NCI-H510A (cell line): Measurements from ENCODE around the gene CFHR2.
"Not testable (repeated sequence)": the region's sequence is repeated elsewhere in the genome, so short reads cannot be mapped to it uniquely, and the experiment has no call there.

Experiments
- DNase-seq: peaks from one replicate; lab custom pipeline; 2025; lab: John Stamatoyannopoulos, UW

Gene CFHR2

GRCh38 chr1:196943568-196943967 is at the start of gene CFHR2:
Gene CFHR2 (plus strand): TSS chr1:196943738. CDS start chr1:196943881, 143 bp downstream.
- DNase-seq = not testable (repeated sequence)

GRCh38 chr1:196896355-196896754 is 47.2 kb upstream of the CFHR2 start:
- DNase-seq = no peak

GRCh38 chr1:196897158-196897828 is 46.2 kb upstream of the CFHR2 start:
- DNase-seq = no peak

DNA sequence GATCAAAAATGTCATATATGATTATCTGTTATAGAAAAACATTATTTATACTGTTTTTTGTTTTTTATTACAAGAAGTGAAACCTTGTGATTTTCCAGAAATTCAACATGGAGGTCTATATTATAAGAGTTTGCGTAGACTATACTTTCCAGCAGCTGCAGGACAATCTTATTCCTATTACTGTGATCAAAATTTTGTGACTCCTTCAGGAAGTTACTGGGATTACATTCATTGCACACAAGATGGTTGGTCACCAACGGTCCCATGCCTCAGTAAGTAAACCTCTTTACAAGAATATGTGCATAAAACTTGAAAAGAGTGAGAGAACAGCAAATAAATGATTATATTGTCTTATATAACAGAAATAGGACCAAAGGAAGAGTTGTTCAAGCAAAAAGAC is 41.2 kb upstream of the CFHR2 start:
- no peak for DNase-seq

DNA sequence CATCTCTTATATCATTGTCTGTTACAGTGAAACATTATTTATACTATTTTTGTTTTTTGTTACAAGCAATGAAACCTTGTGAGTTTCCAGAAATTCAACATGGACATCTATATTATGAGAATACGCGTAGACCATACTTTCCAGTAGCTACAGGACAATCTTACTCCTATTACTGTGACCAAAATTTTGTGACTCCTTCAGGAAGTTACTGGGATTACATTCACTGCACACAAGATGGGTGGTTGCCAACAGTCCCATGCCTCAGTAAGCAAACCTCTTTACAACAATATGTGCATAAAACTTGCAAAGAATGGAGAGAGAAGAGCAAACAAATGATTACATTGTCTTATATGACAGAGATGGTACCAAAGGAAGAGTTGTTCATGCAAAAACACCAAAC is 33.3 kb upstream of the CFHR2 start:
- no peak for DNase-seq

DNA sequence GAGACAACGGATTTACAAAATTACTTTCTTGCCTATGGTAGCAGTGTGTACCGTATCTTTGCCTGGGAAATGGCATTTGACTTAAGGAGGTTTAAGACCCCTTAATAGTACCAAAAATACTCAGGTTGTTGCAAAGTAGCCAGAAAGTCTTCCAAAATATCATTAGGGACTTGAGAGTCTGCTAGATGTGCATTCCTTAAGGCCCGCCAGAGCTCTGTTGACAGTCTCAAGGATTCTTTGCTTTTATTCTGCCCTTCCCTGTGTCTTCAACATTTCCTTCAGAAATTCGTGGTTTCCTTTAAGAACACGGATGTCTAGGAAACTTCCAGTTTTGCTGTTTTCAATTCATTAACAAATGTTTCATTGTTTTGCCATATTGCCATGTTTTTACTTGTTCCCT is 31.3 kb upstream of the CFHR2 start:
- DNase-seq = not testable (repeated sequence)

- not testable (repeated sequence) for DNase-seq
Observed at GRCh38 chr1:196926839-196927238, 16.7 kb upstream of the CFHR2 start.

DNA sequence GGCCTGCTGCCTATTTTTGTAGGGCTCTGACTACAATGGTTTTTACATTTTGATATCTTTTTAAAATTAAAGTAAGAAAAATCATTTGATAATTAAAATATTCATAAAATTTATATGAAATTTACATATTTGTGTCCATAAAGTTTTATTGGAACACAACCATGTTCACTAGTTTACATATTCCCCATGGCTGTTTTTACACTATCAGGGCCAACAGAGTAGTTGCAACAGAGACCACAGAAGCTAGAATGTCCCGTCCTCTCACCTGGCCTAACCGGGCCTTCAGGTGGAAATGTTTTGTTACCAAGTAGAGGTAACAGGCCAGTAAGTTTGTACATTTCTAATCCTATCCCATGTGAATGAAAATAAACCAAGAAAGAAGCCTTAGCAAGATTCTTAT is 10.7 kb upstream of the CFHR2 start:
- not testable (repeated sequence) for DNase-seq

- DNase-seq = no peak
Observed at GRCh38 chr1:196933531-196934189, 9.9 kb upstream of the CFHR2 start.

GRCh38 chr1:196941474-196941873 is 2.1 kb upstream of the CFHR2 start:
- DNase-seq = not testable (repeated sequence)

DNA sequence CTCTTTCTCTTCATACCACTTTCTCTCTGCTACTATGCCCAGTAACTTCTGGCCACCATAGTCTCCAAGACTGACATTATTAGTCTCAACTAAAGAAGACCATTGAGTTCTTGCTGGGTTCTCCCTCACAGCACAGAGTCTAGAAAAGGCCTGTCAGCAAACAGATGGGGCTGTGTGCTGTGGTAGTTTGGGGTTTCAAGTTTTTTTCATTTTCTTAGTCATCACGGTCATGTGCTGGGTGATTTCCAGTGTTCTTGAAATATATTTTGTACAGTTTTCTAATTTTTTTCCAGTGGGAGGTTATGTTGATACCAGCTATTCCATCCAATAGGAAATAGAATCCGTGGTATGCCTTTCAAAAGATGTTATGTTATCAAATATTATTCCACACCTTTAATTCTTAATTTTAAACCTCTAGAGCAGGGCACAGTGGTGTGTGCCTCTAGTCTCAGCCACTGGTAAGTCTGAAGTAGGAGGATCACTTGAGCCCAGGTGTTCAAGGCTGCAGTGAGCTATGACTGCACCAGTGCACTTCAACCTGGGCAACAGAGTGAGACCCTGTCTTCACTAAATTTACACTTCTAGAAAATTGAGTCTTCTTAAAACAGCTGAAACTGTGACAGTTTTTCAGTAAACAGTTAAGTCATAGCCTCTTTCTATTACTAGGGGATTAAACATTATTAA is 8.3 kb downstream of the CFHR2 start:
- DNase-seq = no peak

DNA sequence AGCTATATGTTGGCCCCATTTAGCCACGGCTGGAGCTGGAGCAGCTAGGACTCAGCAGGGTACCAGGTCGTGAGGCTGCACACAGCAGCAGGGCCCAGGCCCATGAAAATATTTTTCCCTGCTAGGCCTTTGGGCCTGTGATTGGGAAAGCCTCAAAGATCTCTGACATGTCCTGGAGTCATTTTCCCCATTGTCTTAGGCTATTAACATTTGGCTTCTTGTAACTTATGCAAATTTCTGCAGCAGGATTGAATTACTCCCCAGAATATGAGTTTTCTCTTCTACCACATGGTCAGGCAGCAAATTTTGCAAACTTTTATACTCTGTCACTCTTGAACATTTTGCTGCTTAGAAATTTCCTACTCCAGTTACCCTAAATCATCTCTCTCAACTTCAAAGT is 11.2 kb downstream of the CFHR2 start:
- DNase-seq = no peak

- no peak for DNase-seq
Observed at GRCh38 chr1:196955926-196956325, 12.4 kb downstream of the CFHR2 start.

DNA sequence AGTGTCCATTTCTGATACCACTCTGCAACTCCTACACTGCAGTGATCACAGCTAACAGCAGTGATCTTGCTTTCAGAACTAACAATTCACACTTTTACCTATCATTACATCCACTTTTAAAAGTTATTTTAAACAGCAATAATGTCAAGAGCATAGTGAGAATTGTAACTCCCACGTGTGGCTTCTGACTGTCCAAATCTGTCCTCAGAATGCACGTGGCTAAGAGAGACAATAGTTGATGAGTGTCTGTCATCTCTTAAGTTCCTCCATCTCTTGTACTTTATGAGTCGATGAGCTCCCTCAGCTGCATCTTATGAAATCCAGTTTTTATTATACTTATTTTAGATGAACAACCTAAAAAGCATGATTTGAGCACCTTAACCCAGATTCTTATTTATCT is 17.3 kb downstream of the CFHR2 start:
- no peak for DNase-seq

DNA sequence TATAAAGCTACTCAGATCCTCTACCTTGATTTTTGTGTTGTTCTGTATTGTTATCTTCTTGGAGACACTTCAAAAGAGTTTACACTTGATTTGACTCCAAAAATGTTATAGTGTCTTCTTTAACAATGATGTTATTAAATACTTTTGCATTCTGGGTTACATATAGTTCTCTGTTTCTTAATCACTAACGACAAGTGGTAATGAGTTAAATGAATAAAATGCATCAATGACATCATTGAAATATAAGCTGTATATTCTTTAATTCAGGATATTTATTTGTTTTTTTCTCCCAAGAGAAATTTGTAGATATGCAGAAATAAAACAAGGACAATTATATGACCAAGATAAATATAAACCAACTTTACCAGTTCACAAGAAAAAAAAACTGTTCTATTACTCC is 26.6 kb downstream of the CFHR2 start:
- no peak for DNase-seq

DNA sequence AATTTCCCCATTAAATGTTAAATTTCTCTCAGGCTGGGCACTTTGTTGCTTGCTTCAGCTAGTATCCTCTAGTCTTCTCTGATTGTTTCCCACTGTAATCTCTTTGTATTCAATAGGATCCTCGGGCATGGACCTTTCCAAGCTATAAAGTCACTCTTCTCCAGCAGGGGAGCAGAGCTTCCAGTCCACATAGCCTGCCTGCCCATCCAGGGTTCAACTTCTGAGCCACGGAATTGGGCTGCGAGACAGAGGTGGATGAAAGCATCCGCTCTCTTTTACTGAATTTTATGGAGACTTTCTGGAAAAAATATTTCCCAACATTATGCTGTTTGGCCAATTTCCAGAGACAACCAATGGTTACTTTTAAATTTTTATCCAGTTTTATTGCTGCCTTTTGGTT is 32.7 kb downstream of the CFHR2 start:
- DNase-seq = no peak

DNA sequence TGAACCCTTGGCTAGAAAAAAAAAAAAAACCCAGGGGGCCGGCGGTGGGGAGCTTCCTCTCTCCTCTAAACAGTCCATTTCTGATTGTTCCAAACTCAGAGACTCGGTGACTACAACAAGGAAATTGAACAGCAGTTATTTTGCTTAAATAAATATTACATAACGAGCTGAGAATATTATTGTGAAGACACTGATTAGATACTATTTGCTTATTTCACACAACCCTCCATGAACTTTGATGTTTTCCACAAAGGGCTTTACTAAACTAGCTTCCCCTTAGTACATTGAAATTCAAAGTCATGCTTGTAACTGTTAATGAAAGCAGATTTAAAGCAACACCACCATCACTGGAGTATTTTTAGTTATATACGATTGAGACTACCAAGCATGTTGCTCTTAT is 33.7 kb downstream of the CFHR2 start, which contains the start of gene CFHR5:
TSS of gene CFHR5 (plus strand) at position 279 of the 400 bp plus-strand sequence. CDS start at position 388, 109 bp downstream.
- no peak for DNase-seq

GRCh38 chr1:196980859-196981258 is 37.3 kb downstream of the CFHR2 start:
- no peak for DNase-seq

GRCh38 chr1:196982247-196982646 is 38.7 kb downstream of the CFHR2 start:
- DNase-seq = not testable (repeated sequence)

DNA sequence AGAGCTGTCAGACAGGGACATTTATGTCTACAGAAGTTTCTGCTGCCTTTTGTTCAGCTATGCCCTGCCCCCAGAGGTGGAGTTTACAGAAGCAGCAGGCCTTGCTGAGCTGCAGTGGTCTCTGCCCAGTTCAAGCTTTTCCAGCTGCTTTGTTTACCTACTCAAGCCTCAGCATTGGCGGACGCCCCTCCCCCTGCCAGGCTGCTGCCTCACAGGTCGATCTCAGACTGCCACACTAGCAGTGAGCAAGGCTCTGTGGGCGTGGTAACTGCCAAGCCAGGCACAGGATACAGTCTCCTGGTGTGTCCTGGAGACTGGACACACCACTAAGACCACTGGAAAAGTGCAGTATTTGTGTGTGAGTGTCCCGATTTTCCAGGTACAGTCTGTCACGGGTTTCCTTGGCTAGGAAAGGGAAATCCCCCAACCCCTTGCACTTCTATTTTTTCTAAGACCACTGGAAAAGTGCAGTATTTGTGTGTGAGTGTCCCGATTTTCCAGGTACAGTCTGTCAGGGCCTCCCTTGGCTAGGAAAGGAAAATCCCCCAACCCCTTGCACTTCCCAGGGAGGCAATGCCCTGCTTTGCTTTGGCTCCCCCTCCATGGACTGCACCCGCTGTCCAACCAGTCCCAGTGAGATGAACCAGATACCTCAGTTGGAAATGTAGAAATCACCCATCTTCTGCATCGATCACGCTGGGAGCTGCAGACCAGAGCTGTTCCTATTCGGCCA is 48.5 kb downstream of the CFHR2 start:
- peak; percentile 92 for DNase-seq

DNA sequence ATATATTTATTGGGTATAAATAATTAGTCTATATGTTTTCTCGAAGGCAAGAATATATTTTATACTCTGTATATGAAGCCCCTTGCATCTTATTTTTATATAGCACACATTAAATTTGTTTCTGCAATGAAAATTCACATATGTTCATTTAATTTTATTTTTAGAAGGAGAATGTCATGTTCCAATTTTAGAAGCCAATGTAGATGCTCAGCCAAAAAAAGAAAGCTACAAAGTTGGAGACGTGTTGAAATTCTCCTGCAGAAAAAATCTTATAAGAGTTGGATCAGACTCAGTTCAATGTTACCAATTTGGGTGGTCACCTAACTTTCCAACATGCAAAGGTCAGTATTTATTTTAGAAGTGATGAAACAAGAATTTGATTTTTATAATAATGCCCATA is 50.4 kb downstream of the CFHR2 start:
- no peak for DNase-seq

- no peak for DNase-seq
Observed at GRCh38 chr1:196997423-196997822, 53.9 kb downstream of the CFHR2 start.
